Stomach (tissue), 4 donors: ENCODE measurements around the gene P2RY1.

Experiments
- EP300 ChIP-seq: sonication (generic); formaldehyde crosslinking; IDR thresholded peaks from one replicate; pipeline ENCODE4 v1.6.1; 2017; ENCODE audit warnings: antibody characterized with exemption
- POLR2A ChIP-seq, 4 donors: fragments of 450-650 bp; IDR thresholded peaks; one replicate each; pipeline ENCODE4 v1.6.1; 2016; ENCODE audit warnings: antibody characterized with exemption in 4 of 4, control low read depth in 2 of 4, mild to moderate bottlenecking in 1 of 4, moderate library complexity in 1 of 4
- POLR2AphosphoS5 ChIP-seq, 3 donors: sonication (generic); formaldehyde crosslinking; IDR thresholded peaks; one replicate each; pipeline ENCODE4 v1.6.1; 2016; ENCODE audit warnings: antibody characterized with exemption in 3 of 3
- TF ChIP-seq, protein P1 (sequence below), 7 experiments: fragments of 450-650 bp in 4 of 7; fragments of 200-600 bp in 3 of 7; sonication (generic) in 3 of 7; IDR thresholded peaks; one replicate each; pipeline ENCODE4 v1.5.1; 2016 to 2019; ENCODE audit warnings: antibody characterized with exemption in 7 of 7, control low read depth in 2 of 7, mild to moderate bottlenecking in 1 of 7

DNA sequence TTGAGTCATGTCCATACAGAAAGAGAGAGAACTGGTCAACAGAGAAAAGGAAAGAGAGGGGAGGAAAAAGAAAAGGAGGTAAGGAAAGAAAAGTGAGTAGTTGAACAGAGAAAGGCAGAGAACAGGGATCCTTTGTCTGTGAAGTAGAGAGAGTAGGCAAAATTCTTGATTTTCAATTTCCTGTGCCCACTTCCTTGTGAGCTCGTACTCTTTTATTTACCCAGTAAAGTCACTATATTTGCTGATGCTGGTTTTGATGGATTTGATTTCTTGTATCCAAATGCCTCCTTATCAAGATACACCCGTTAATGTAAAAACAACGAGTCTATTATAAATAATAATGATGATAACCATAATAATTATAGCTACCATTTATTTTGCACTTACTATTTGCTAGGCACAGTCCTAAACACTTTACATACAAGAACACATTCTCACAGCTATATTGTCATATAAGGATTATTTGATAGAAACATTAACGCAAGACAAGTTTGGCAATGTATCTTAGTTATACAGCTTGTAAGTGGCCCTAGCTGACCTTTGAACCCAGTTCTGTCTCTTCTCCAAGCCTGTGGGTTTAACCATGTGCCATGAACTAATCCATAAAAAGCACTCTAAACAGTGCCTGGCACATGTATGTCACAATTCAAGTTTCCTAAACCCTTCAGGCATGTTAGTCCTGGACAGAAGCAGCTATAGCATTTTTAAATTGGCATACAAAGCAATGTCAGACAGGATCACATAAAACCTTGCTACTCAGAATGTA lies 6.7 kb upstream of the P2RY1 start:
- no peak for TF ChIP-seq POLR2A (IDR thresholded peaks at IDR 0.05)
- TF ChIP-seq POLR2AphosphoS5 (IDR thresholded peaks at IDR 0.05), result no peak
- no peak for TF ChIP-seq EP300
- TF ChIP-seq, protein P1, sequence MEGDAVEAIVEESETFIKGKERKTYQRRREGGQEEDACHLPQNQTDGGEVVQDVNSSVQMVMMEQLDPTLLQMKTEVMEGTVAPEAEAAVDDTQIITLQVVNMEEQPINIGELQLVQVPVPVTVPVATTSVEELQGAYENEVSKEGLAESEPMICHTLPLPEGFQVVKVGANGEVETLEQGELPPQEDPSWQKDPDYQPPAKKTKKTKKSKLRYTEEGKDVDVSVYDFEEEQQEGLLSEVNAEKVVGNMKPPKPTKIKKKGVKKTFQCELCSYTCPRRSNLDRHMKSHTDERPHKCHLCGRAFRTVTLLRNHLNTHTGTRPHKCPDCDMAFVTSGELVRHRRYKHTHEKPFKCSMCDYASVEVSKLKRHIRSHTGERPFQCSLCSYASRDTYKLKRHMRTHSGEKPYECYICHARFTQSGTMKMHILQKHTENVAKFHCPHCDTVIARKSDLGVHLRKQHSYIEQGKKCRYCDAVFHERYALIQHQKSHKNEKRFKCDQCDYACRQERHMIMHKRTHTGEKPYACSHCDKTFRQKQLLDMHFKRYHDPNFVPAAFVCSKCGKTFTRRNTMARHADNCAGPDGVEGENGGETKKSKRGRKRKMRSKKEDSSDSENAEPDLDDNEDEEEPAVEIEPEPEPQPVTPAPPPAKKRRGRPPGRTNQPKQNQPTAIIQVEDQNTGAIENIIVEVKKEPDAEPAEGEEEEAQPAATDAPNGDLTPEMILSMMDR (IDR thresholded peaks at IDR 0.05), result no peak
